Fibroblast of lung (primary cell): ENCODE results near the gene MICU1. TPM values are rescaled to one million over a fixed set of nuclear protein-coding genes. Genes with fewer than 3 reads are reported as not detected.
A peak's percentile ranks its signal among the peaks of the same experiment; 100 is the strongest.

Source experiments
- DNase-seq, 2 donors: peaks; one replicate each; pipeline versions ENCODE4 v3.0.0 to v3.0.0-alpha.2; 2010; ENCODE audit warnings: low read depth in 2 of 2
- H2AFZ ChIP-seq: 2 replicates; pipeline ENCODE4 v1.5.1; 2012; ENCODE audit warnings: low read length, control low read depth, inconsistent platforms
- H3K27ac ChIP-seq: 2 replicates; pipeline ENCODE4 v1.5.1; 2011; ENCODE audit warnings: low read length, control low read depth; ENCODE audit not compliant: insufficient read depth
- H3K27me3 ChIP-seq: 2 replicates; pipeline ENCODE4 v1.5.1; 2011; ENCODE audit warnings: mild to moderate bottlenecking, low read length; ENCODE audit not compliant: control insufficient read depth, insufficient read depth
- H3K36me3 ChIP-seq: 2 replicates; pipeline ENCODE4 v1.5.1; 2011; ENCODE audit warnings: low read length; ENCODE audit not compliant: control insufficient read depth, insufficient read depth
- H3K4me1 ChIP-seq: 2 replicates; pipeline ENCODE4 v1.5.1; 2011; ENCODE audit warnings: low read length; ENCODE audit not compliant: control insufficient read depth, insufficient read depth; ENCODE audit errors: extremely low read depth
- H3K4me2 ChIP-seq: 2 replicates; pipeline ENCODE4 v1.5.1; 2011; ENCODE audit warnings: low read length, control low read depth; ENCODE audit not compliant: insufficient read depth; ENCODE audit errors: extremely low read depth
- H3K4me3 ChIP-seq, 4 experiments: fragments of 200-600 bp in 1 of 4; sonication (generic) in 1 of 4; replicated peaks in 1 of 4; 2 replicates each; pipeline ENCODE4 v1.5.1; 2011 to 2016; ENCODE audit warnings: low read length in 4 of 4, low read depth in 3 of 4, mild to moderate bottlenecking in 3 of 4, control low read depth in 2 of 4, inconsistent platforms in 1 of 4, mixed read lengths in 1 of 4; ENCODE audit not compliant: insufficient read depth in 1 of 4; ENCODE audit errors: control extremely low read depth in 1 of 4
- H3K79me2 ChIP-seq: 2 replicates; pipeline ENCODE4 v1.5.1; 2012; ENCODE audit warnings: mild to moderate bottlenecking, low read length, inconsistent platforms; ENCODE audit not compliant: control insufficient read depth, insufficient read depth
- H3K9ac ChIP-seq: 2 replicates; pipeline ENCODE4 v1.5.1; 2011; ENCODE audit warnings: mild to moderate bottlenecking, low read length, control low read depth; ENCODE audit not compliant: insufficient read depth
- H3K9me3 ChIP-seq: 2 replicates; pipeline ENCODE4 v1.5.1; 2012; ENCODE audit warnings: low read depth, low read length; ENCODE audit not compliant: control insufficient read depth, insufficient read depth
- H4K20me1 ChIP-seq: 2 replicates; pipeline ENCODE4 v1.5.1; 2011; ENCODE audit warnings: low read length; ENCODE audit not compliant: control insufficient read depth, insufficient read depth; ENCODE audit errors: extremely low read depth
- EZH2 ChIP-seq: IDR thresholded peaks from 2 replicates; pipeline ENCODE4 v1.5.1; 2012; ENCODE audit warnings: low read length, control low read depth, mild to moderate bottlenecking; ENCODE audit errors: missing control alignments
- polyA plus RNA-seq, 2 donors: library from polyadenylated mRNA; depleted of rRNA in 1 of 2; stranded (reverse) in 1 of 2; unstranded in 1 of 2; fragments of >200 nt; gene quantifications; 2 replicates each; pipeline ENCODE4 v1.2.1, GENCODE V29; 2011 to 2012; ENCODE audit warnings: missing spikeins in 1 of 2
- total RNA-seq: library from RNA; depleted of rRNA; stranded (reverse); fragments of >200 nt; gene quantifications from 2 replicates; pipeline ENCODE4 v1.2.1, GENCODE V29; 2014
- TF ChIP-seq, protein P1 (sequence below), 2 donors: IDR thresholded peaks in 1 of 2; conservative IDR thresholded peaks in 1 of 2; 1 replicate in 1 of 2; 2 replicates in 1 of 2; pipeline ENCODE4 v1.5.1; 2011 to 2012; ENCODE audit warnings: low read length in 2 of 2, control low read depth in 1 of 2, inconsistent platforms in 1 of 2, low read depth in 1 of 2, mild to moderate bottlenecking in 1 of 2

MICU1 gene
- total and polyA plus RNA-seq, 2 donors (not counting 1 experiment from before 2014, with no cell fraction given) = 83.2 to 83.3 TPM

- Histone ChIP-seq H3K9ac (no peak overlapping the region), H3K27ac (no peak overlapping the region), H4K20me1 (no peaks in the 10 kb centered on the region), H3K4me1 (no peaks in the 10 kb centered on the region), H2AFZ (no peak overlapping the region), H3K9me3 (no peaks in the 10 kb centered on the region), H3K4me3 (no peak overlapping the region), H3K79me2 (no peaks in the 10 kb centered on the region), H3K36me3 (no peaks in the 10 kb centered on the region), H3K27me3 (no peaks in the 10 kb centered on the region), H3K4me2 (no peak overlapping the region)
- DNase-seq = peak; percentile 9 to 27
- no peak for TF ChIP-seq EZH2
- TF ChIP-seq, protein P1, sequence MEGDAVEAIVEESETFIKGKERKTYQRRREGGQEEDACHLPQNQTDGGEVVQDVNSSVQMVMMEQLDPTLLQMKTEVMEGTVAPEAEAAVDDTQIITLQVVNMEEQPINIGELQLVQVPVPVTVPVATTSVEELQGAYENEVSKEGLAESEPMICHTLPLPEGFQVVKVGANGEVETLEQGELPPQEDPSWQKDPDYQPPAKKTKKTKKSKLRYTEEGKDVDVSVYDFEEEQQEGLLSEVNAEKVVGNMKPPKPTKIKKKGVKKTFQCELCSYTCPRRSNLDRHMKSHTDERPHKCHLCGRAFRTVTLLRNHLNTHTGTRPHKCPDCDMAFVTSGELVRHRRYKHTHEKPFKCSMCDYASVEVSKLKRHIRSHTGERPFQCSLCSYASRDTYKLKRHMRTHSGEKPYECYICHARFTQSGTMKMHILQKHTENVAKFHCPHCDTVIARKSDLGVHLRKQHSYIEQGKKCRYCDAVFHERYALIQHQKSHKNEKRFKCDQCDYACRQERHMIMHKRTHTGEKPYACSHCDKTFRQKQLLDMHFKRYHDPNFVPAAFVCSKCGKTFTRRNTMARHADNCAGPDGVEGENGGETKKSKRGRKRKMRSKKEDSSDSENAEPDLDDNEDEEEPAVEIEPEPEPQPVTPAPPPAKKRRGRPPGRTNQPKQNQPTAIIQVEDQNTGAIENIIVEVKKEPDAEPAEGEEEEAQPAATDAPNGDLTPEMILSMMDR (conservative IDR thresholded peaks at IDR 0.05 in 1 of 2, IDR thresholded peaks at IDR 0.05 in 1 of 2; ENCODE audit: low read depth in 1 of 2, low read length in 2 of 2) = no peak
These were observed 200.7 kb downstream of the MICU1 start for GRCh38 chr10:72425133-72425532.

GRCh38 chr10:72424561-72424960 lies 201.3 kb downstream of the MICU1 start:
- no peak overlapping the region for H3K4me2 ChIP-seq
- no peaks in the 10 kb centered on the region for H4K20me1 ChIP-seq
- H3K9ac ChIP-seq = no peak overlapping the region
- H3K4me3 ChIP-seq = no peak overlapping the region
- no peaks in the 10 kb centered on the region for H3K36me3 ChIP-seq
- H2AFZ ChIP-seq = no peak overlapping the region
- peak in 1 of 2 donors; percentile 2 for DNase-seq
- H3K27me3 ChIP-seq = no peaks in the 10 kb centered on the region
- TF ChIP-seq, protein P1 (conservative IDR thresholded peaks at IDR 0.05 in 1 of 2, IDR thresholded peaks at IDR 0.05 in 1 of 2; ENCODE audit: low read depth in 1 of 2, low read length in 2 of 2) = no peak
- no peak for TF ChIP-seq EZH2
- H3K9me3 ChIP-seq = no peaks in the 10 kb centered on the region
- H3K4me1 ChIP-seq = no peaks in the 10 kb centered on the region
- H3K79me2 ChIP-seq = no peaks in the 10 kb centered on the region
- no peak overlapping the region for H3K27ac ChIP-seq

GRCh38 chr10:72423426-72423825 lies 202.5 kb downstream of the MICU1 start:
- no peak for TF ChIP-seq EZH2
- TF ChIP-seq, protein P1 (conservative IDR thresholded peaks at IDR 0.05 in 1 of 2, IDR thresholded peaks at IDR 0.05 in 1 of 2; ENCODE audit: low read depth in 1 of 2, low read length in 2 of 2) = no peak
- Histone ChIP-seq H2AFZ (no peak overlapping the region), H3K79me2 (no peaks in the 10 kb centered on the region), H3K9me3 (no peaks in the 10 kb centered on the region), H3K36me3 (no peaks in the 10 kb centered on the region), H3K27me3 (no peaks in the 10 kb centered on the region), H3K4me1 (no peaks in the 10 kb centered on the region), H3K27ac (no peak overlapping the region), H3K4me3 (no peak overlapping the region), H3K9ac (no peak overlapping the region), H4K20me1 (no peaks in the 10 kb centered on the region), H3K4me2 (no peak overlapping the region)
- no peak for DNase-seq
